ENCODE results near the gene TREML2. TPM values are rescaled to one million over a fixed set of nuclear protein-coding genes. Genes with fewer than 3 reads are reported as not detected.

The TREML2 gene
- total and polyA plus RNA-seq, 8 donors, result 0.09 to 0.12 TPM; not detected in 6

DNA sequence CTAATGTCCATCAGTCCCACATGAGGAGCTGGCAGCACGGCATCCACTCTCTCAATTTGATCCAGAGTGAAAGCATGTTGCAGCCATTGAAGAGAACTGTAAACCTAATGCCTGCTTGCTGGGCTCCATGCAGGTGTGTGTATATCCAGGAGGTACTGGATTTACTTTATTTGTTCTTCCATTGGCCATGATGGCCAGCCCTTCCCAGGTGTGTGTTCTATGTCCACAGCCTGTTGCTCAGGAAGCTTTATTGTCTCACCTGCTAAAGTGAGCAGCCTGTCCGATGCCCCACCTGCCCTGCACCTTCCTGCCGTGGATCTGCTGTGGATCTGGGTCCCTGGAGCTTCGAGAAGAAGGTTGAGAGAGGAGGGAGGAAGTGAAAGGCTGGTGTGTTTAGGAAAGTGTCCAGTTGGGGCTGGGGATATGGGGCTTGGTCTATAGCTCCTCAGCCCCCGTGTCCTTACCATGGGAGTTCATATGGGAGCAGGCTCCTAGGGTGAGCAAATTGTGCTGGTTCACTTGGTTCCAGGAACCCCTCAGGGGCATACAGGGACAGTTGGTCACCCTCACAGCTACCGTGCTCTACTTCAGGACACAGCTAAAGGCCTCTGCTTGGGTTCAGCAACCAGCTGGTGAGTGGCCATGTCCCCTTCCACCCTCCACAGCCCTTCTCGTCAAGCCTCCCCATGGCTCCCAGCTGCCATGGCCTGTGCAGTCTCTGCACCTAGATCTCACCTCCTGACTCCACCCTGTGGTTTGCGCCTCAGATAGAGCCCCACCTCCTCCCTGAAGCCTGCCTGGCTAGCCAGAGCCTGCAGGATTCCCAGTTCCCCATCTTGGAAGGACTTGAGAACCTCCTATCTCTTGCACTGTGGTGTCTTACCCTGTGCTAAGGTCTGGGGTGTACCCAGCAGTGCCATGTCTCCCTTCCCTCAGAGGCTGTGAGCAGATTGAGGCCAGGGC is 12.7 kb downstream of the TREML2 start:
- intact Hi-C loops (cut with DNase I), result no loop called here

GRCh38 chr6:41186031-41186562 is 14.9 kb downstream of the TREML2 start:
- H3K4me3 ChIP-seq, result no peak overlapping the region
- DNase-seq (no peak), ATAC-seq (peak in 2 of 4 donors; percentile 12 to 13), FAIRE-seq (no peak)
- H3K27me3 ChIP-seq, result no peaks in the 10 kb centered on the region
- WGBS, 2 donors, result 58 to 77% methylated on average over 10 of the region's 10 CpGs
- H3K4me1 ChIP-seq, result no peaks in the 10 kb centered on the region
- TF ChIP-seq, protein P1, sequence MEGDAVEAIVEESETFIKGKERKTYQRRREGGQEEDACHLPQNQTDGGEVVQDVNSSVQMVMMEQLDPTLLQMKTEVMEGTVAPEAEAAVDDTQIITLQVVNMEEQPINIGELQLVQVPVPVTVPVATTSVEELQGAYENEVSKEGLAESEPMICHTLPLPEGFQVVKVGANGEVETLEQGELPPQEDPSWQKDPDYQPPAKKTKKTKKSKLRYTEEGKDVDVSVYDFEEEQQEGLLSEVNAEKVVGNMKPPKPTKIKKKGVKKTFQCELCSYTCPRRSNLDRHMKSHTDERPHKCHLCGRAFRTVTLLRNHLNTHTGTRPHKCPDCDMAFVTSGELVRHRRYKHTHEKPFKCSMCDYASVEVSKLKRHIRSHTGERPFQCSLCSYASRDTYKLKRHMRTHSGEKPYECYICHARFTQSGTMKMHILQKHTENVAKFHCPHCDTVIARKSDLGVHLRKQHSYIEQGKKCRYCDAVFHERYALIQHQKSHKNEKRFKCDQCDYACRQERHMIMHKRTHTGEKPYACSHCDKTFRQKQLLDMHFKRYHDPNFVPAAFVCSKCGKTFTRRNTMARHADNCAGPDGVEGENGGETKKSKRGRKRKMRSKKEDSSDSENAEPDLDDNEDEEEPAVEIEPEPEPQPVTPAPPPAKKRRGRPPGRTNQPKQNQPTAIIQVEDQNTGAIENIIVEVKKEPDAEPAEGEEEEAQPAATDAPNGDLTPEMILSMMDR (IDR thresholded peaks at IDR 0.05), result no peak
- H3K9me3 ChIP-seq, result no peaks in the 10 kb centered on the region
- no peak overlapping the region for H3K27ac ChIP-seq
- intact Hi-C loops (cut with DNase I), result no loop called here
- H3K36me3 ChIP-seq, result no peaks in the 10 kb centered on the region

More for the DNA sequence above, 12.7 kb downstream of the TREML2 start:
- Histone ChIP-seq H3K4me1 (no peaks in the 10 kb centered on the region), H3K36me3 (no peaks in the 10 kb centered on the region), H3K27ac (no peak overlapping the region), H3K9me3 (no peaks in the 10 kb centered on the region), H3K4me3 (no peak overlapping the region), H3K27me3 (no peaks in the 10 kb centered on the region)
- ATAC-seq (no peak), DNase-seq (no peak), FAIRE-seq (no peak)
- TF ChIP-seq, protein P1 (IDR thresholded peaks at IDR 0.05), result no peak
- WGBS, 2 donors, result 80 to 87% methylated on average over 8 of the region's 8 CpGs

GRCh38 chr6:41184761-41185160 is 16.2 kb downstream of the TREML2 start:
- Histone ChIP-seq H3K4me1 (no peaks in the 10 kb centered on the region), H3K36me3 (no peaks in the 10 kb centered on the region), H3K27me3 (no peaks in the 10 kb centered on the region), H3K4me3 (no peak overlapping the region), H3K9me3 (no peaks in the 10 kb centered on the region), H3K27ac (no peak overlapping the region)
- FAIRE-seq (no peak), ATAC-seq (no peak), DNase-seq (no peak)
- TF ChIP-seq, protein P1 (IDR thresholded peaks at IDR 0.05), result no peak
- 72 to 79% methylated on average over 7 of the region's 7 CpGs for WGBS, 2 donors
- intact Hi-C loops (cut with DNase I), result no loop called here

DNA sequence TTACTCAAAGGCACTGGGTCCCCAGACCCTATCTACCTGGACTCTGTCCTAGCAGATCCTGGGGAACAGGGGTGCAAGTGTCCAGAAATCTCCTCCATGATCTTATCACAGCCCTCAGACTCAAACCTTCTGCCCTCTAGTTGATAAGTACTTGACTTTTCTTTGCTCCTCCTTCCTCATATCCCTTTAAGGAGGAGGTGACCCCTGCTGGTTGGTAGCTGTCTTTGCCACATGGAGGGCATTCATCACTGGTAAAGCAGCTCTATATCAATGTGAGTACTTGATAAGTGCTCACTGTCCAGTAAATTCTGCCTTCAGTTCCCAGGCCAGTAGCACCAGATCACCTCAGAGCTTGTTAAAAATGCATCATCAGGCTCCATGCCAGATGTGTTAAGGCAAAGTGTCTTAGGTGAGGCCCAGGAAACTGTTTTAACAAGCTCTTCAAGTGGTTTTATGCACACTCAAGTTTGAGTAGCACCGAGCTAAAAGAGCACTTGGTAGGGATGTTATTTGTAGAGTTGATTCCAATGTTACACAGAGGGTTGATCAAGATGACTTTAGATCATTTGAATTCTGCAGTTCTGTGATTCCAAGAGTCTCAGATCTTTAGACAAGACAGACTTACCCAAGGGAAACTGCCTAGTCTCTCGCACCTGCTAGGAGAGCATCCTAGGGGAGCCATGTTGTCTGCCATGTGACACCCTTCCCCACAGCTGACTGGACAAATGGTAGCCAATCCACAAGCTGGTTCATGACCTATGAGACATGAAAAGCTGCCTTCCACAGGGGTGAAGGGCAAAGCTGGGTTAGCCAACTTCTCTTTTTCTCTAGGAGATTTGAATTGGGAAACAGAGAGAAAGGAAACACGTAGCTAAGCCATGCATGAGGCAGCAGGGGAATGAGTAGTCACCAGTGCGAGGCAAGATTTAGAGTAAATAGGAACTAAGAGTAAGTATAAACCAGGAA is 18.6 kb downstream of the TREML2 start:
- Histone ChIP-seq H3K36me3 (no peaks in the 10 kb centered on the region), H3K4me3 (no peak overlapping the region), H3K9me3 (no peaks in the 10 kb centered on the region), H3K4me1 (no peaks in the 10 kb centered on the region), H3K27me3 (no peaks in the 10 kb centered on the region), H3K27ac (peak overlapping the region in 1 of 4 donors; percentile 42)
- TF ChIP-seq, protein P1 (IDR thresholded peaks at IDR 0.05), result peak in 3 of 4 donors; percentile 23 to 40 (median 36)
- intact Hi-C loops (cut with DNase I), result no loop called here
- DNase-seq, result peak in 2 of 6 donors; percentile 22 to 30
- peak in 3 of 4 donors; percentile 80 to 89 (median 87) for ATAC-seq
- FAIRE-seq, result no peak
- 68 to 76% methylated on average over 4 of the region's 4 CpGs for WGBS, 2 donors

All from pancreas (tissue), 10 donors.